ENCODE data around the gene FAM227B. TPM values are rescaled to one million over a fixed set of nuclear protein-coding genes. Genes with fewer than 3 reads are reported as not detected.

Gene FAM227B
- total RNA-seq, 2 experiments from 2014 or later: 2.4 to 3.3 TPM

Other genes starting within 250 kb of the FAM227B start
- gene FGF7, start 197.6 kb downstream of the FAM227B start, total RNA-seq: not detected
- 10 to 100 TPM; 14.1 to 16.9 TPM for gene DTWD1, start 230 bp upstream of the FAM227B start, total RNA-seq

Data from activated CD8-positive, alpha-beta memory T cell treated with anti-CD3 and anti-CD28 coated beads, Interleukin-2, amount 10 ng/mL, durations not matched to agents 7 days and 5 days (primary cell).